IMR-90 (cell line): ENCODE data around the gene FOXB1. TPM values are rescaled to one million over a fixed set of nuclear protein-coding genes. Genes with fewer than 3 reads are reported as not detected.

Source experiments
- ATAC-seq: fragments of 200-7000 bp; cut with Tn5 transposase; 2 replicates; pipeline ENCODE4 v1.9.1; 2020; ENCODE audit warnings: low read depth, mild to moderate bottlenecking, moderate library complexity
- BruUV-seq: library from RNA; stranded (reverse); fragments of 400-500 nt; replicated peaks from 2 replicates; lab custom pipeline; 2021; lab: Mats Ljungman, UMichigan
- CTCF ChIA-PET: fragments of 300-600 bp; formaldehyde crosslinking; extraction: SDS; loops from one replicate; lab custom pipeline; 2021; ENCODE audit warnings: antibody characterized with exemption; lab: Yijun Ruan, JAX
- POLR2A ChIA-PET: fragments of 300-600 bp; sonication (Branson Sonifier 250); formaldehyde crosslinking; loops from one replicate; lab custom pipeline; 2022; ENCODE audit warnings: antibody characterized with exemption; ENCODE audit not compliant: unreplicated experiment; lab: Charles Lee
- DNase-seq: peaks from one replicate; pipeline ENCODE4 v3.0.0; 2013
- H2AFZ ChIP-seq: replicated peaks from 2 replicates; pipeline ENCODE3; 2013; ENCODE audit warnings: low read length, mild to moderate bottlenecking; ENCODE audit not compliant: poor library complexity
- H2AK5ac ChIP-seq: 2 replicates; pipeline ENCODE4 v1.6.1; 2013; ENCODE audit warnings: low read depth, low read length, inconsistent platforms
- H2AK9ac ChIP-seq: replicated peaks from 2 replicates; pipeline ENCODE3; 2013; ENCODE audit warnings: mild to moderate bottlenecking, low read depth, low read length, moderate library complexity; ENCODE audit not compliant: poor library complexity
- H2BK120ac ChIP-seq: 2 replicates; pipeline ENCODE4 v1.6.1; 2013; ENCODE audit warnings: low read depth, low read length, inconsistent platforms
- H2BK15ac ChIP-seq: 3 replicates; pipeline ENCODE4 v1.6.1; 2013; ENCODE audit warnings: low read depth, low read length, inconsistent platforms
- H2BK20ac ChIP-seq: 2 replicates; pipeline ENCODE4 v1.6.1; 2013; ENCODE audit warnings: low read depth, mild to moderate bottlenecking, inconsistent platforms, low read length, moderate library complexity
- H2BK5ac ChIP-seq: 2 replicates; pipeline ENCODE4 v1.6.1; 2013; ENCODE audit warnings: mild to moderate bottlenecking, low read depth, low read length, inconsistent platforms; ENCODE audit not compliant: poor library complexity, severe bottlenecking
- H3K14ac ChIP-seq: replicated peaks from 2 replicates; pipeline ENCODE4 v1.6.1; 2013; ENCODE audit warnings: low read depth, low read length, inconsistent platforms
- H3K18ac ChIP-seq: 2 replicates; pipeline ENCODE4 v1.6.1; 2013; ENCODE audit warnings: low read depth, low read length, control low read depth
- H3K23ac ChIP-seq: 2 replicates; pipeline ENCODE4 v1.6.1; 2013; ENCODE audit warnings: low read depth, low read length, inconsistent platforms
- H3K27ac ChIP-seq: 2 replicates; pipeline ENCODE4 v1.5.1; 2013; ENCODE audit warnings: mild to moderate bottlenecking, control low read depth, low read length; ENCODE audit not compliant: insufficient read depth
- H3K27me3 ChIP-seq: 2 replicates; pipeline ENCODE4 v1.6.1; 2013; ENCODE audit warnings: low read length; ENCODE audit not compliant: control insufficient read depth, insufficient read depth
- H3K36me3 ChIP-seq: 2 replicates; pipeline ENCODE4 v1.6.1; 2013; ENCODE audit warnings: low read length, mixed read lengths; ENCODE audit not compliant: control insufficient read depth, insufficient read depth
- H3K4ac ChIP-seq: 2 replicates; pipeline ENCODE4 v1.6.1; 2013; ENCODE audit warnings: low read depth, low read length, inconsistent platforms
- H3K4me1 ChIP-seq: 2 replicates; pipeline ENCODE4 v1.6.1; 2013; ENCODE audit warnings: low read length, mixed read lengths; ENCODE audit not compliant: control insufficient read depth, insufficient read depth
- H3K4me2 ChIP-seq: 2 replicates; pipeline ENCODE4 v1.6.1; 2013; ENCODE audit warnings: low read depth, mild to moderate bottlenecking, control low read depth, low read length, moderate library complexity
- H3K4me3 ChIP-seq: 2 replicates; pipeline ENCODE4 v1.5.1; 2013; ENCODE audit warnings: low read depth, mild to moderate bottlenecking, control low read depth, low read length, moderate library complexity; ENCODE audit not compliant: insufficient read depth
- H3K56ac ChIP-seq: 2 replicates; pipeline ENCODE4 v1.6.1; 2013; ENCODE audit warnings: low read length, inconsistent platforms; ENCODE audit not compliant: insufficient read depth; ENCODE audit errors: extremely low read depth
- H3K79me1 ChIP-seq, 2 experiments: 2 replicates each; pipeline ENCODE4 v1.6.1; 2013; ENCODE audit warnings: low read length in 2 of 2, inconsistent platforms in 1 of 2, low read depth in 1 of 2
- H3K9ac ChIP-seq: 2 replicates; pipeline ENCODE4 v1.6.1; 2013; ENCODE audit warnings: low read depth, low read length, control low read depth
- H3K9me1 ChIP-seq: 2 replicates; pipeline ENCODE4 v1.6.1; 2013; ENCODE audit warnings: low read length, inconsistent platforms; ENCODE audit not compliant: insufficient read depth
- H3K9me3 ChIP-seq: 2 replicates; pipeline ENCODE4 v1.6.1; 2013; ENCODE audit warnings: low read length; ENCODE audit not compliant: control insufficient read depth, insufficient read depth
- H4K20me1 ChIP-seq: 2 replicates; pipeline ENCODE4 v1.6.1; 2013; ENCODE audit warnings: low read length, inconsistent platforms; ENCODE audit not compliant: insufficient read depth
- H4K5ac ChIP-seq: 2 replicates; pipeline ENCODE4 v1.6.1; 2013; ENCODE audit warnings: mild to moderate bottlenecking, low read depth, low read length, control low read depth
- H4K8ac ChIP-seq, 2 experiments: 2 replicates each; pipeline ENCODE4 v1.6.1; 2013; ENCODE audit warnings: low read depth in 2 of 2, low read length in 2 of 2, control low read depth in 1 of 2, inconsistent platforms in 1 of 2
- H4K91ac ChIP-seq: 2 replicates; pipeline ENCODE4 v1.6.1; 2013; ENCODE audit warnings: low read depth, low read length, inconsistent platforms; ENCODE audit not compliant: insufficient read depth
- BHLHE40 ChIP-seq: fragments of 150-350 bp; IDR thresholded peaks from 2 replicates; pipeline ENCODE4 v1.6.1; 2016; ENCODE audit warnings: mild to moderate bottlenecking, low read depth, low read length
- CEBPB ChIP-seq: IDR thresholded peaks from 2 replicates; pipeline ENCODE4 v1.6.1; 2012; ENCODE audit warnings: low read depth, low read length, improper control_type of control experiment
- CTCF ChIP-seq: conservative IDR thresholded peaks from 2 replicates; pipeline ENCODE4 v1.5.1; 2012; ENCODE audit warnings: mild to moderate bottlenecking, low read depth, low read length, improper control_type of control experiment
- MAFK ChIP-seq: IDR thresholded peaks from 2 replicates; pipeline ENCODE4 v1.6.1; 2012; ENCODE audit warnings: low read depth, low read length, improper control_type of control experiment
- NFE2L2 ChIP-seq: fragments of 150-350 bp; IDR thresholded peaks from 2 replicates; pipeline ENCODE4 v1.6.1; 2016; ENCODE audit warnings: low read depth, mild to moderate bottlenecking, low read length
- RAD21 ChIP-seq: IDR thresholded peaks from 2 replicates; pipeline ENCODE4 v1.6.1; 2012; ENCODE audit warnings: low read length, improper control_type of control experiment
- RCOR1 ChIP-seq: IDR thresholded peaks from 2 replicates; pipeline ENCODE4 v1.6.1; 2012; ENCODE audit warnings: mild to moderate bottlenecking, low read length, improper control_type of control experiment; ENCODE audit not compliant: insufficient replicate concordance
- RFX5 ChIP-seq: IDR thresholded peaks from 2 replicates; pipeline ENCODE4 v1.8.0; 2012; ENCODE audit warnings: low read depth, mild to moderate bottlenecking, low read length, moderate library complexity
- WGBS, 2 experiments: methylation state at CpG; one replicate each; pipeline versions ENCODE4 v1.1.5 to v1.1.7; 2013; ENCODE audit warnings: missing lambda C conversion rate in 2 of 2; ENCODE audit not compliant: insufficient read length in 1 of 2; ENCODE audit errors: extremely low coverage in 2 of 2; 5-methylcytosine and 5-hydroxymethylcytosine counted together
- dilution Hi-C: fragments of 300-500 bp; cut with HindIII; formaldehyde crosslinking; loops from one replicate; pipeline ENCODE4 v1.14.3; 2018; ENCODE audit warnings: low sequenced_read_pairs; ENCODE audit not compliant: unreplicated experiment
- in situ Hi-C: fragments of 300-500 bp; cut with MboI; formaldehyde crosslinking; loops from 3 replicates; pipeline ENCODE4 v1.14.3; 2019; ENCODE audit warnings: low sequenced_read_pairs, inconsistent platforms, mixed read lengths
- intact Hi-C: fragments of 100-400 bp; cut with micrococcal nuclease; formaldehyde crosslinking; loops from 2 replicates; pipeline ENCODE4 v1.10.0; 2022
- polyA plus RNA-seq, 3 experiments: library from polyadenylated mRNA; depleted of rRNA; stranded (reverse); fragments of >200 nt; gene quantifications; 2 replicates each; pipeline ENCODE4 v1.2.3, GENCODE V29; 2012; ENCODE audit warnings: low replicate concordance in 1 of 3
- total RNA-seq: library from RNA; depleted of rRNA; stranded (reverse); fragments of >200 nt; gene quantifications from 2 replicates; pipeline ENCODE4 v1.2.3, GENCODE V29; 2012

FOXB1 gene
- total and polyA plus RNA-seq, 2 of the 4 experiments (the other 2 are of a cell fraction): not detected

- 40% methylated on average over 1 of the region's 6 CpGs; no CpG with 5 or more reads in 1 of the 2 experiments for WGBS, 2 experiments
- no peak overlapping the region for H2AK5ac ChIP-seq
- H3K79me1 ChIP-seq: no peaks in the 10 kb centered on the region
- H2BK20ac ChIP-seq: no peak overlapping the region
- H2BK15ac ChIP-seq: no peak overlapping the region
- H3K56ac ChIP-seq: no peak overlapping the region
- H4K8ac ChIP-seq: no peak overlapping the region
- BruUV-seq: no TSS peak
- no peaks in the 10 kb centered on the region for H3K36me3 ChIP-seq
- dilution Hi-C loops (no loop called here), intact Hi-C loops (no loop called here), in situ Hi-C loops (no loop called here)
- no peak overlapping the region for H3K4ac ChIP-seq
- H4K5ac ChIP-seq: no peak overlapping the region
- no peaks in the 10 kb centered on the region for H3K27me3 ChIP-seq
- H3K9ac ChIP-seq: no peak overlapping the region
- TF ChIP-seq BHLHE40 (no peak), MAFK (no peak), CTCF (no peak), RFX5 (no peak), RAD21 (no peak), NFE2L2 (no peak), CEBPB (no peak), RCOR1 (no peak)
- no peak overlapping the region for H2AK9ac ChIP-seq
- no peak overlapping the region for H2BK120ac ChIP-seq
- no peaks in the 10 kb centered on the region for H3K9me1 ChIP-seq
- peaks cover 2% of the 10 kb centered on the region; the same call in 1 of the 2 replicates for H3K9me3 ChIP-seq
- no peak for DNase-seq
- H3K23ac ChIP-seq: no peak overlapping the region
- H3K27ac ChIP-seq: no peak overlapping the region
- no peak overlapping the region for H4K91ac ChIP-seq
- H2BK5ac ChIP-seq: no peak overlapping the region
- no peak overlapping the region for H3K14ac ChIP-seq
- no peak overlapping the region for H3K4me3 ChIP-seq
- no peaks in the 10 kb centered on the region for H3K4me1 ChIP-seq
- ATAC-seq: no peak
- ChIA-PET POLR2A (no interaction called here), CTCF (no interaction called here)
- H3K18ac ChIP-seq: no peak overlapping the region
- H4K20me1 ChIP-seq: no peaks in the 10 kb centered on the region
- no peak overlapping the region for H3K4me2 ChIP-seq
- H2AFZ ChIP-seq: no peak overlapping the region
Measured at GRCh38 chr15:59965741-59966140, 38.4 kb upstream of the FOXB1 start.
